Stimulated activated CD4-positive, alpha-beta T cell treated with anti-CD3 and anti-CD28 coated beads, Interleukin-4, amount 100 ng/mL, for 1 hour (primary cell): ENCODE results near the gene TCEAL7.

Source experiments
- DNase-seq: peaks from one replicate; pipeline ENCODE4 v3.0.0-alpha.2; 2020

TCEAL7 gene

DNA sequence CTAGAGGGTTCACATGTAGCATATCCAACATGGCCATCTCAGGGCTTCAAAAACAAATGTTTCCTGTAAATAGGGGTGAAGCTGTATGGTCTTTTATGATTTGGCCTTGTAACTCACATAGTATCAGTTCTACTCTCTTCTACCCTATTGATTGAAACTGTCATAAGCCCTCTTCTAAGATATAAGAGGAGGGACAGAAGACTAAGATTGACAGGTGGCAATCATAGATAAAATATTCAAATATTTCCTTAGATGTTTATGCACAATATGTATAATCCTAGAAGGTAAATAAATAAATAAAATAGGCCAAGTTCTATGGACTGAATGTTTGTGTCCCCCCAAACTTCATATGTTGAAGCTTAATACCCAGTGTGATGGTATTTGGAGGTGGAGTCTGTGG, 39.4 kb downstream of the TCEAL7 start:
- DNase-seq = no peak

GRCh38 chrX:103372886-103373285, 42.8 kb downstream of the TCEAL7 start:
- no peak for DNase-seq

GRCh38 chrX:103373581-103373980, 43.5 kb downstream of the TCEAL7 start:
- DNase-seq = no peak

DNA sequence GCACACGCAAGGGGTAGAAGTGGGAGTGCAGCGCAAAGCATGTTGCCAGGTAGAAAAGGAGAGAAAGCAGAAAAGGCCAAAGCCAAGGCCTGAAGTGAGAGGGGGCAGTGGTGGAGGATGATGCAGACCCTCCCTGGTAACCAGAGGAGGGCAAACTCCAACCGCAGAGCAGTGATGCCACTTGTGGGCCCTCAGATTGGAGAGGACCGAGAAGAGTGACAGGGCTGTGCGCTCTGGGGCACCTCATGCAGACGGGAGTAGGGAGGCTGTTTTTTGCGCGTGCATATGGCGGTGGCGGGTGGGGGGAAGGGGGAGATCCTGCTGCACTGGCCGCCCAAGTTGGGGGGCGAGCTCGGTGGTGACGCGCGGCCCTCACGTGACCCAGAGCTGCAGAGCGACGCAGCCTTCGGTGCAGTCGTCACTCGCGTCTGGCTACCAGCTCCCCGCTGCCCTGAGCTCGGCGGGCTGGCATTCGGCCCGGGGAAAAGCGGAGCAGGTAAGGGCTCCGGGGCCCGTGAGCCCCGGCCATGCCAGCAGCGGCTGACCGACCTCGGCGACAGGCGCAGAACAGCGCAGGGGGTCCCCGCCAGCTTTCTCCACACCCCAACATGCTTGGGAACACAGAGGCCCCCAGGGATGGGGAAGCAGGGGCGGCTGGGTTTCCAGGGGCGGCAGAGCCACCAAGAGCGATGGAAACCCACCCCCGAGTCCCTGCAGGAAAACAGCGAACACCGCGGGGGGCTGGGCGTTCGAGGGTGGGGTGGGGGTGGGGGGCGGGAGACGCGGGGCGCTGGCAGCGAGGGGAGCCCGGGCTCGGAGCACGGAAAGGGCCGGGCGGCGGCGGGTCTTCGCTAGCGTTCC, 46.3 kb downstream of the TCEAL7 start, which contains the start of gene BEX3:
BEX3 (plus strand) TSS at position 421 of the 861 bp plus-strand sequence. CDS start 984 bp downstream, outside the sequence.
- peak; percentile 38 for DNase-seq

- peak; percentile 5 for DNase-seq
Measured at GRCh38 chrX:103376979-103377324, 46.9 kb downstream of the TCEAL7 start.

DNA sequence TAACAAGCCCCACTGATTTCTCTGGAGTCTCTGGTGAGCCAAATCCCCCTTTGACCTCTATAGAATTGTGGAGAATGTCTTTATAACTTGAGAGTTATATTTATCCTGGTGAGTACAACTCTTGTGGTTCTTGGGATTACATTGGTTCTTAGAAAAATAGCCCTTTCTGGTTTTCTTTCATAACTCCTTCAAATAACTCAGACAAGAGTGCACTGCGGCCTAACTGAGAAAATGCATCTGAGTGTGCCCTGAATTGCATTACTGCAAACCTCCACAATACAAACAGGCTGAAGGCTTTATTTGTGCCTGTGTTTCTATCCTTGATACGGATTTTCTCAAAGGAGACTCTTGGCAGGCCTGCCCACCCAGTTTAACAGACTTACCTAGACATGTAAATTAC, 49.0 kb downstream of the TCEAL7 start:
- DNase-seq = no peak
